Measurements from ENCODE around the gene DDA1.

GRCh38 chr19:17285415-17286135 is 23.8 kb upstream of the DDA1 start:
- no peak for TF ChIP-seq RAD51 (IDR thresholded peaks at IDR 0.05; ENCODE audit: borderline replicate concordance, low read depth)
- no peak for TF ChIP-seq ZNF717 (CRISPR knock-in tag; IDR thresholded peaks at IDR 0.05)
- no peak for TF ChIP-seq CTCF (IDR thresholded peaks at IDR 0.05 in 2 of 3, conservative IDR thresholded peaks at IDR 0.05 in 1 of 3; ENCODE audit: insufficient read depth in 2 of 3, low read depth in 1 of 3, low read length in 3 of 3)
- no peak for TF ChIP-seq POLR2AphosphoS5 (IDR thresholded peaks at IDR 0.05; ENCODE audit: control insufficient read depth, insufficient read depth, low read depth, low read length)
- TF ChIP-seq, protein P1, sequence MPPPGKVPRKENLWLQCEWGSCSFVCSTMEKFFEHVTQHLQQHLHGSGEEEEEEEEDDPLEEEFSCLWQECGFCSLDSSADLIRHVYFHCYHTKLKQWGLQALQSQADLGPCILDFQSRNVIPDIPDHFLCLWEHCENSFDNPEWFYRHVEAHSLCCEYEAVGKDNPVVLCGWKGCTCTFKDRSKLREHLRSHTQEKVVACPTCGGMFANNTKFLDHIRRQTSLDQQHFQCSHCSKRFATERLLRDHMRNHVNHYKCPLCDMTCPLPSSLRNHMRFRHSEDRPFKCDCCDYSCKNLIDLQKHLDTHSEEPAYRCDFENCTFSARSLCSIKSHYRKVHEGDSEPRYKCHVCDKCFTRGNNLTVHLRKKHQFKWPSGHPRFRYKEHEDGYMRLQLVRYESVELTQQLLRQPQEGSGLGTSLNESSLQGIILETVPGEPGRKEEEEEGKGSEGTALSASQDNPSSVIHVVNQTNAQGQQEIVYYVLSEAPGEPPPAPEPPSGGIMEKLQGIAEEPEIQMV (tag; conservative IDR thresholded peaks at IDR 0.05; ENCODE audit: low read depth) = no peak
- no peak for TF ChIP-seq TAF1 (IDR thresholded peaks at IDR 0.05; ENCODE audit: control insufficient read depth, extremely low read depth, insufficient read depth, low read length, severe bottlenecking)
- no peak for TF ChIP-seq SPI1 (IDR thresholded peaks at IDR 0.05; ENCODE audit: borderline replicate concordance, low read depth, low read length)
- TF ChIP-seq ZNF263 (CRISPR knock-in tag; IDR thresholded peaks at IDR 0.05; ENCODE audit: borderline replicate concordance) = no peak
- no peak for TF ChIP-seq POLR2A (conservative IDR thresholded peaks at IDR 0.05)
- no peak for TF ChIP-seq CCNT2 (IDR thresholded peaks at IDR 0.05; ENCODE audit: borderline replicate concordance, extremely low read depth, insufficient read length, low read depth, low read length)
- no peak for TF ChIP-seq NFE2L1 (tag; IDR thresholded peaks at IDR 0.05; ENCODE audit: borderline replicate concordance, low read depth)
- TF ChIP-seq ZFPM2 (CRISPR knock-in tag; IDR thresholded peaks at IDR 0.05) = no peak
- TF ChIP-seq HNRNPK (IDR thresholded peaks at IDR 0.05; ENCODE audit: low read depth, low read length, poor library complexity, severe bottlenecking) = no peak
- TF ChIP-seq U2AF1 (optimal IDR thresholded peaks at IDR 0.05; ENCODE audit: low read depth, low read length) = no peak

Data from K562 (cell line).